Endothelial cell of umbilical vein (primary cell): ENCODE data around the gene GYS1. TPM values are rescaled to one million over a fixed set of nuclear protein-coding genes. Genes with fewer than 3 reads are reported as not detected.
A peak's percentile ranks its signal among the peaks of the same experiment; 100 is the strongest.

ENCODE experiments used
- BruUV-seq: library from RNA; stranded (reverse); fragments of 400-500 nt; replicated peaks from 2 replicates; lab custom pipeline; 2021; lab: Mats Ljungman, UMichigan
- CTCF ChIA-PET: fragments of 300-600, 350-600 bp; sonication (Branson Sonifier 250); formaldehyde crosslinking; loops from one replicate; lab custom pipeline; 2021; ENCODE audit warnings: antibody characterized with exemption, inconsistent platforms; lab: Charles Lee
- POLR2A ChIA-PET: fragments of 300-600, 350-600 bp; sonication (Branson Sonifier 250); formaldehyde crosslinking; loops from one replicate; lab custom pipeline; 2021; ENCODE audit warnings: antibody characterized with exemption, inconsistent platforms; lab: Charles Lee
- DNase-seq: peaks from one replicate; pipeline ENCODE4 v3.0.0-alpha.2; 2011; ENCODE audit warnings: low read depth, low spot score
- FAIRE-seq: peaks from 2 replicates; lab custom pipeline; 2011; peaks lifted over from hg19 to GRCh38; lab: Jason Lieb, UNC
- H2AFZ ChIP-seq: 2 replicates; pipeline ENCODE4 v1.6.0; 2012; ENCODE audit warnings: low read depth, low read length, control low read depth, inconsistent platforms
- H3K27ac ChIP-seq: 2 replicates; pipeline ENCODE4 v1.5.1; 2011; ENCODE audit warnings: low read depth, mild to moderate bottlenecking, control low read depth, low read length, moderate library complexity; ENCODE audit not compliant: insufficient read depth
- H3K27me3 ChIP-seq, 2 experiments: 2 replicates each; pipeline versions ENCODE4 v1.6.0 to v1.6.1; 2011; ENCODE audit warnings: low read length in 2 of 2, mixed read lengths in 1 of 2; ENCODE audit not compliant: control insufficient read depth in 2 of 2, insufficient read depth in 2 of 2
- H3K36me3 ChIP-seq, 2 experiments: 2 replicates in 1 of 2; 3 replicates in 1 of 2; pipeline ENCODE4 v1.5.1; 2011; ENCODE audit warnings: low read length in 2 of 2, mild to moderate bottlenecking in 1 of 2, moderate library complexity in 1 of 2; ENCODE audit not compliant: control insufficient read depth in 2 of 2, insufficient read depth in 2 of 2; ENCODE audit errors: extremely low read depth in 1 of 2
- H3K4me1 ChIP-seq: 3 replicates; pipeline ENCODE4 v1.5.1; 2011; ENCODE audit warnings: mild to moderate bottlenecking, low read length; ENCODE audit not compliant: control insufficient read depth, insufficient read depth; ENCODE audit errors: extremely low read depth
- H3K4me2 ChIP-seq: 2 replicates; pipeline ENCODE4 v1.6.1; 2011; ENCODE audit warnings: low read length, control low read depth, mixed read lengths; ENCODE audit not compliant: insufficient read depth
- H3K4me3 ChIP-seq, 3 experiments: fragments of 200-600 bp in 1 of 3; sonication (generic), shearing (Covaris generic) in 1 of 3; replicated peaks in 1 of 3; 2 replicates each; pipeline ENCODE4 v1.5.1; 2011 to 2016; ENCODE audit warnings: control low read depth in 3 of 3, low read length in 3 of 3, mild to moderate bottlenecking in 2 of 3, inconsistent platforms in 1 of 3, low read depth in 1 of 3, moderate library complexity in 1 of 3; ENCODE audit not compliant: insufficient read depth in 1 of 3
- H3K79me2 ChIP-seq: 2 replicates; pipeline ENCODE4 v1.6.0; 2012; ENCODE audit warnings: low read length, inconsistent platforms; ENCODE audit not compliant: control insufficient read depth, insufficient read depth
- H3K9ac ChIP-seq: replicated peaks from 2 replicates; pipeline ENCODE3; 2011; ENCODE audit warnings: low read length, control low read depth; ENCODE audit not compliant: insufficient read depth; ENCODE audit errors: extremely low read depth
- H3K9me1 ChIP-seq: replicated peaks from 3 replicates; pipeline ENCODE4 v1.6.0; 2011; ENCODE audit warnings: mild to moderate bottlenecking, low read length; ENCODE audit not compliant: control insufficient read depth, insufficient read depth; ENCODE audit errors: extremely low read depth
- H3K9me3 ChIP-seq: replicated peaks from 2 replicates; pipeline ENCODE4 v1.5.1; 2012; ENCODE audit warnings: low read length, inconsistent platforms; ENCODE audit not compliant: control insufficient read depth, insufficient read depth
- H4K20me1 ChIP-seq: replicated peaks from 2 replicates; pipeline ENCODE3; 2011; ENCODE audit warnings: mild to moderate bottlenecking, low read length; ENCODE audit not compliant: control insufficient read depth, insufficient read depth; ENCODE audit errors: extremely low read depth
- EZH2 ChIP-seq: IDR thresholded peaks from 2 replicates; pipeline ENCODE4 v1.6.1; 2012; ENCODE audit warnings: borderline replicate concordance, low read depth, mild to moderate bottlenecking, moderate library complexity, low read length, inconsistent platforms; ENCODE audit not compliant: severe bottlenecking
- FOS ChIP-seq: IDR thresholded peaks from 2 replicates; pipeline ENCODE4 v1.6.1; 2011; ENCODE audit warnings: mild to moderate bottlenecking, low read length, moderate library complexity, borderline replicate concordance; ENCODE audit not compliant: insufficient read depth
- GATA2 ChIP-seq: IDR thresholded peaks from 2 replicates; pipeline ENCODE4 v1.7.0; 2011; ENCODE audit warnings: low read depth, mild to moderate bottlenecking, moderate library complexity, mixed read lengths, low read length; ENCODE audit not compliant: insufficient read length, insufficient read depth
- JUN ChIP-seq: IDR thresholded peaks from 2 replicates; pipeline ENCODE4 v1.6.1; 2011; ENCODE audit warnings: borderline replicate concordance, low read depth; ENCODE audit not compliant: insufficient read length, insufficient read depth
- MYC ChIP-seq: IDR thresholded peaks from one replicate; pipeline ENCODE4 v1.6.1; 2011; ENCODE audit warnings: mild to moderate bottlenecking, low read depth, low read length
- POLR2A ChIP-seq: IDR thresholded peaks from 2 replicates; pipeline ENCODE4 v1.6.1; 2012; ENCODE audit warnings: low read depth, mild to moderate bottlenecking, control low read depth, low read length
- dilution Hi-C: fragments of 300-500 bp; cut with MboI; formaldehyde crosslinking; loops from one replicate; pipeline ENCODE4 v1.15.0; 2019; ENCODE audit warnings: low sequenced_read_pairs; ENCODE audit not compliant: extremely low pct_ligation_motif_present
- intact Hi-C: fragments of 100-400 bp; cut with micrococcal nuclease; formaldehyde crosslinking; loops from one replicate; pipeline ENCODE4 v1.10.0; 2022
- polyA plus RNA-seq, 4 experiments: library from polyadenylated mRNA; depleted of rRNA in 3 of 4; stranded (reverse) in 3 of 4; unstranded in 1 of 4; fragments of >200 nt; gene quantifications; 2 replicates each; pipeline versions ENCODE4 v1.2.1 to v1.2.3, GENCODE V29; 2011 to 2012; ENCODE audit warnings: missing spikeins in 1 of 4
- total RNA-seq: library from RNA; stranded (reverse); gene quantifications from 2 replicates; pipeline ENCODE4 v1.2.3, GENCODE V29; 2021
- TF ChIP-seq, protein P1 (sequence below), 2 donors: IDR thresholded peaks; 1 replicate in 1 of 2; 2 replicates in 1 of 2; pipeline ENCODE4 v1.5.1; 2011; ENCODE audit warnings: low read length in 2 of 2, mild to moderate bottlenecking in 2 of 2, moderate library complexity in 2 of 2, control low read depth in 1 of 2, inconsistent platforms in 1 of 2, low read depth in 1 of 2; ENCODE audit not compliant: insufficient read depth in 1 of 2; ENCODE audit errors: extremely low read depth in 1 of 2
- TF ChIP-seq, protein P2 (sequence below): IDR thresholded peaks from 2 replicates; pipeline ENCODE4 v1.6.1; 2011; ENCODE audit not compliant: insufficient read depth, insufficient read length

GYS1 gene
- total and polyA plus RNA-seq, 2 donors (not counting 3 experiments of a cell fraction or from before 2014, with no cell fraction given): 39.0 to 58.9 TPM

DNA sequence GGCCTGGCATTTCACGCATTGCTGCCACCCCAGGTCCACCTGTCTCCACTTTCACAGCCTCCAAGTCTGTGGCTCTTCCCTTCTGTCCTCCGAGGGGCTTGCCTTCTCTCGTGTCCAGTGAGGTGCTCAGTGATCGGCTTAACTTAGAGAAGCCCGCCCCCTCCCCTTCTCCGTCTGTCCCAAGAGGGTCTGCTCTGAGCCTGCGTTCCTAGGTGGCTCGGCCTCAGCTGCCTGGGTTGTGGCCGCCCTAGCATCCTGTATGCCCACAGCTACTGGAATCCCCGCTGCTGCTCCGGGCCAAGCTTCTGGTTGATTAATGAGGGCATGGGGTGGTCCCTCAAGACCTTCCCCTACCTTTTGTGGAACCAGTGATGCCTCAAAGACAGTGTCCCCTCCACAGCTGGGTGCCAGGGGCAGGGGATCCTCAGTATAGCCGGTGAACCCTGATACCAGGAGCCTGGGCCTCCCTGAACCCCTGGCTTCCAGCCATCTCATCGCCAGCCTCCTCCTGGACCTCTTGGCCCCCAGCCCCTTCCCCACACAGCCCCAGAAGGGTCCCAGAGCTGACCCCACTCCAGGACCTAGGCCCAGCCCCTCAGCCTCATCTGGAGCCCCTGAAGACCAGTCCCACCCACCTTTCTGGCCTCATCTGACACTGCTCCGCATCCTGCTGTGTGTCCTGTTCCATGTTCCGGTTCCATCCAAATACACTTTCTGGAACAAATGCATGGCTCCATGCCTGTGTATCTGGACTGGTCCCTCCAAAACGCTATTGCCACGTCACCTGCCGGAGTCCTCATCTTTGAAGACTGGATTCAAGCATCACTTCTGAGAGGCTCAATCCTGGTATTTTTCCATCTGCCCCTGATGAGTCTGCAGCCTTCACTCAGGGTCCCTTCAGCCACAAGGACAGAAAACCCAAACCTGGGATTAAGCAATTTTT lies 70.3 kb downstream of the GYS1 start:
- intact Hi-C loops (no loop called here), dilution Hi-C loops (no loop called here)
- TF ChIP-seq, protein P1, sequence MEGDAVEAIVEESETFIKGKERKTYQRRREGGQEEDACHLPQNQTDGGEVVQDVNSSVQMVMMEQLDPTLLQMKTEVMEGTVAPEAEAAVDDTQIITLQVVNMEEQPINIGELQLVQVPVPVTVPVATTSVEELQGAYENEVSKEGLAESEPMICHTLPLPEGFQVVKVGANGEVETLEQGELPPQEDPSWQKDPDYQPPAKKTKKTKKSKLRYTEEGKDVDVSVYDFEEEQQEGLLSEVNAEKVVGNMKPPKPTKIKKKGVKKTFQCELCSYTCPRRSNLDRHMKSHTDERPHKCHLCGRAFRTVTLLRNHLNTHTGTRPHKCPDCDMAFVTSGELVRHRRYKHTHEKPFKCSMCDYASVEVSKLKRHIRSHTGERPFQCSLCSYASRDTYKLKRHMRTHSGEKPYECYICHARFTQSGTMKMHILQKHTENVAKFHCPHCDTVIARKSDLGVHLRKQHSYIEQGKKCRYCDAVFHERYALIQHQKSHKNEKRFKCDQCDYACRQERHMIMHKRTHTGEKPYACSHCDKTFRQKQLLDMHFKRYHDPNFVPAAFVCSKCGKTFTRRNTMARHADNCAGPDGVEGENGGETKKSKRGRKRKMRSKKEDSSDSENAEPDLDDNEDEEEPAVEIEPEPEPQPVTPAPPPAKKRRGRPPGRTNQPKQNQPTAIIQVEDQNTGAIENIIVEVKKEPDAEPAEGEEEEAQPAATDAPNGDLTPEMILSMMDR (IDR thresholded peaks at IDR 0.05; ENCODE audit: extremely low read depth in 1 of 2, insufficient read depth in 1 of 2, low read depth in 1 of 2, low read length in 2 of 2): no peak
- no peak for TF ChIP-seq JUN
- TF ChIP-seq POLR2A: no peak
- no peak for TF ChIP-seq FOS
- TF ChIP-seq, protein P2, sequence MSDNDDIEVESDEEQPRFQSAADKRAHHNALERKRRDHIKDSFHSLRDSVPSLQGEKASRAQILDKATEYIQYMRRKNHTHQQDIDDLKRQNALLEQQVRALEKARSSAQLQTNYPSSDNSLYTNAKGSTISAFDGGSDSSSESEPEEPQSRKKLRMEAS: no peak
- no peak for TF ChIP-seq EZH2
- no peak for TF ChIP-seq MYC
- no peak for TF ChIP-seq GATA2
- Histone ChIP-seq H3K4me2 (no peak overlapping the region), H3K4me1 (peaks cover 2% of the 10 kb centered on the region), H3K36me3 (peaks cover 2 to 31% of the 10 kb centered on the region in 2 experiments), H3K79me2 (no peaks in the 10 kb centered on the region), H3K27ac (no peak overlapping the region), H3K9me3 (no peaks in the 10 kb centered on the region), H3K27me3 (no peaks in the 10 kb centered on the region), H4K20me1 (no peaks in the 10 kb centered on the region), H3K9me1 (no peaks in the 10 kb centered on the region), H3K4me3 (no peak overlapping the region), H2AFZ (no peak overlapping the region), H3K9ac (no peak overlapping the region)
- TSS peak; percentile 85 for BruUV-seq
- DNase-seq (no peak), FAIRE-seq (no peak)
- ChIA-PET POLR2A (no interaction called here), CTCF (no interaction called here)
